HG03521 (cell line): ENCODE data around the gene TICAM1.

Source experiments
- ATAC-seq: cut with Tn5 transposase; IDR thresholded peaks from one replicate; pipeline ENCODE4 v1.9.1; 2021; ENCODE audit warnings: mild to moderate bottlenecking, moderate library complexity; ENCODE audit not compliant: unreplicated experiment

TICAM1 gene

DNA sequence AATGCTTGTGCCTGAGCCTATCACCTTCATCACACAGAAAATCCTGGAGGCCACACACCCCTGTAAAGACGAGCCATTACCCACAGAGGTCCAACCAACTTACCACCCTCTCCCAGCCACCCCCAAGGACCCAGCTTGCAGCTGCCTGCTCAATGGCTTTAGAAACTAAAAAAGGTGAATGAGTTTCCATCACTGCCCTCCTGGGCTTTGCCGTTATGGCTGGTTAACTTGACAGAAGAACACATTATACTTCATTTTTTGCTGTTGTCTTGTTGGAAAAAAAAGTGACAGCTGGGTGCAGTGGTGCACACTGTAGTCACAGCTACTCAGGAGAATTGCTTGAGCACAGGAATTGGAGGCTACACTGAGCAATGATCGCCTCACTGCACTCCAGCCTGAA lies 57.4 kb downstream of the TICAM1 start:
- no peak for ATAC-seq

DNA sequence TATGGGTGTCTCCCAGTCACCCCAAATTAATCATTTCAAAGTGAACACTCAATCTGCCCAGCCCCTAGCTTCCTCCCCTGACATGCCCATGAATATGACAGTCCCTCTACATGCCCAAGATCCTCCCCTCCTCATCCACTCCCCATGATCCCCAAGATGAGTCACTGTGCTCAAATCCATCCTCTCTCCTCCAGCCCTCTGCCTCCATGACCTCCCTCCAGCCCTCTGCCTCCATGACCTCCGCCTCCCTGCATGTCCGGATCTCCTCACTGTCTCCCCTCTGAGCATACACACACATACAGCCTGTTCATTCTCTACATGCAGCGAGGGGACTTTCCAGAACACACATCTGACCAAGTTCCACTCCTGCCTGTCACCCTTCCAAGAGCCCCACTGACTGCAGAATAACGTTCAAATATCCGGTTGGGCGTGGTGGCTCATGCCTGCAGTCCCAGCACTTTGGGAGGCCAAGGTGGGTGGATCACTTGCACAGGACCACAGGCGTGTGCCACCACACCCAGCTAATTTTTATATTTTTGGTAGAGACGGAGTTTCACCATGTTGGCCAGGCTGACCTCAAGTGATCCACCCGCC lies 58.4 kb downstream of the TICAM1 start:
- ATAC-seq = no peak

DNA sequence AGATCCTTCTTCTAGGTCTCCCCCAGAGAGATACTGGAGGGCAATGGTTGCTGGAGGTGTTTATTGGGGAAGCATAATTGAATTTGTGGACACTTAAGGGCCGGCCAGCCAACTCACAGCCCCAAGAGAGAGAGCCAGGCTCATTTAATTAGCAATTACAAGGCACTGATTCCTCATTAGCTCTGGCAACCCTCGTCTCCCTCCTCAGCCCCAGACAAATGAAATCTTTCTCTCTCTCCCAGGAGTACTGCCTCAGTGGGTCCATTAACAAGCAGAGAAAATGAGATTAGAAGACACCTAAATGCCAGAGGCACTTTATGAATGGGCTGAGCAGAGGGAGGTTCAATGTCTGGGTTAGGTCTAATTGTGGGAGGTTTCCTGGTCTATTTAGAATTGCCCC lies 58.9 kb downstream of the TICAM1 start:
- no peak for ATAC-seq

DNA sequence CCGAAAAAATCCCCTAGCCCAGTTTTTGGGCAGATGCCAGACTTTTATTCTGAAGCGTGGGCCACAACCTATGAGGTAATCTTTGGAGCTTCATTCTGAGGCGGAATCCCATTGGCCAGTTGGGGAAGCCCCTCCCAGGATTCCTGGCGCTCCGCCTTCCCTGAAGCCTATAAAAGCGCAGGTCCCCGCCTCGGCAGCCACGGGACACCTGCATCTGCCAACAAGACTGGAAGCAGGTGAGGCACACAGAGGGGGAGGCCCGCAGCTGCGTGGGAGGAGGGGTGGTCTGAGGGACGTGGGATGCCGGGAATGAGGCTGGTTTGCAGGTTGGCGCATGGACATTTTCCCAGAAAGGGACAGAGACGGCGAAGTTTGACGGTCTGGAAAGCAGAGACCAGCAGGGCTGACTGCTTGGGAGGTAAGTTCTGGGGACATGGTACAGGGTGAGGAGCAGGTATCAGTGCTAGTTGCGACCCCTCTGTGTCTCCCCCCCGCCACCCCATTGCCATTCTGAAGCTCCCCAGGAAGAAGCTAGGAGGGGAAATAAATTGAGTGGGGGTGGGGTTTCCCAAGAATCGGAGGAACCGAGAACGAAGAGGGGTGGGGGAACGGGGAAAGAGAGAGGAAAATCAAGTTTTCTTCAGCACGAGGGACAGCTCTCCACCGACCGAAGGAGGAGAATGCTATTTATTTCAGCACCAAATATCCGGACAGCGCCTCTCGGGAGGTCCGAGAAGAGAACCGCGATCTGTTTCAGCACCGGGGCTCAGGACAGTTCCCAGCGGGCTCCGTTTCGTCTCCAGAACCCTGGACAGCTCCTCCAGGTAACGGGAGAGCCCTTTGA lies 62.4 kb downstream of the TICAM1 start:
- no peak for ATAC-seq
